H1 (cell line): ENCODE measurements around the gene MRPL27. TPM values are rescaled to one million over a fixed set of nuclear protein-coding genes. Genes with fewer than 3 reads are reported as not detected.

Experiments
- ASH2L ChIP-seq: fragments of 200-600, 300-600 bp; sonication (generic); IDR thresholded peaks from one replicate; pipeline ENCODE4 v1.7.1; 2017; ENCODE audit warnings: low read length
- RBBP5 ChIP-seq: IDR thresholded peaks from 2 replicates; pipeline ENCODE4 v1.7.1; 2012; ENCODE audit warnings: low read depth, mild to moderate bottlenecking, inconsistent platforms, low read length, moderate library complexity, borderline replicate concordance
- SIRT6 ChIP-seq: IDR thresholded peaks from one replicate; pipeline ENCODE4 v1.7.1; 2012; ENCODE audit warnings: low read length, inconsistent platforms
- ZNF274 ChIP-seq: IDR thresholded peaks from 2 replicates; pipeline ENCODE4 v1.7.0; 2012; ENCODE audit warnings: low read length, borderline replicate concordance; ENCODE audit errors: extremely low read depth
- polyA plus RNA-seq, 7 experiments: library from polyadenylated mRNA; depleted of rRNA in 3 of 7; stranded (reverse) in 5 of 7; unstranded in 2 of 7; fragments of >200 nt in 5 of 7; fragments of 200-250 nt in 2 of 7; gene quantifications; 1 replicate in 5 of 7; 2 replicates in 1 of 7; 4 replicates in 1 of 7; pipeline versions ENCODE4 v1.2.1 to v1.2.3, GENCODE V29; 2011 to 2013; ENCODE audit warnings: missing spikeins in 2 of 7, mixed read lengths in 2 of 7
- total RNA-seq: library from RNA; stranded (reverse); fragmentation: NEBNext Ultra II Directional; extraction: Animal tissue kit (Norgen Biotek cat#: 25700); gene quantifications from 2 replicates; pipeline ENCODE4 v1.2.1, GENCODE V29; 2021

The MRPL27 gene
- total and polyA plus RNA-seq, 2 of the 8 experiments (the other 6 are each of a cell fraction or from before 2014, with no cell fraction given), result 75.6 to 135 TPM

DNA sequence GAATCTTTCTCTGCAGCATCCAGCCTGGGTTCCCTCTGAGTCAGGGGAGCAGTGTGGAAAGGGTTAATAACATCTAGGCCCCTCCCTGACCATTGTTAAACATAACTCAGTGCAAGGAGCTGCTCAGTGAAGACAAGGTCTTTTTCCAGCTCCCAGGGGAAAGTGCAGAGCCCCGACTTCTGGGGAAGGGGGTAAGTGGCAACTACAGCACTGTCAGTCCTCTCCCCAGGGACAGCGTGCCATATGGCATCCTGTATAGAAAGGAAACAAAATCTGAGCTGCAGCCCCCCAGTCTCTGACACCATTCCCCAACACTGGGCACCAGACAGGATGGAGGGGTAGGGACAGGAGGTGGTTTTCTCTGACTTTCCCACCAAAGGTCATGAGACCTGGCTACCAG is 7.8 kb downstream of the MRPL27 start (continued):
- TF ChIP-seq RBBP5, result no peak
- no peak for TF ChIP-seq ZNF274
- TF ChIP-seq ASH2L, result no peak
- no peak for TF ChIP-seq SIRT6
